Right lobe of liver (tissue), 4 donors: ENCODE results near the gene RBM26.

Source experiments
- POLR2A ChIP-seq: fragments of 450-650 bp; IDR thresholded peaks from one replicate; pipeline ENCODE4 v1.6.1; 2017; ENCODE audit warnings: antibody characterized with exemption, mild to moderate bottlenecking
- TF ChIP-seq, protein P1 (sequence below), 4 donors: fragments of 200-600 bp in 3 of 4; fragments of 450-650 bp in 1 of 4; IDR thresholded peaks; one replicate each; pipeline versions ENCODE4 v1.5.1 to v1.8.0; 2016 to 2022; ENCODE audit warnings: antibody characterized with exemption in 4 of 4, mild to moderate bottlenecking in 2 of 4
- donor health status: DM: no; HTN: no; CAD: no.
- donor health status: DM: no; HTN: no; CAD: no.
- donor health status: DM: no; HTN: yes; CAD: no.

DNA sequence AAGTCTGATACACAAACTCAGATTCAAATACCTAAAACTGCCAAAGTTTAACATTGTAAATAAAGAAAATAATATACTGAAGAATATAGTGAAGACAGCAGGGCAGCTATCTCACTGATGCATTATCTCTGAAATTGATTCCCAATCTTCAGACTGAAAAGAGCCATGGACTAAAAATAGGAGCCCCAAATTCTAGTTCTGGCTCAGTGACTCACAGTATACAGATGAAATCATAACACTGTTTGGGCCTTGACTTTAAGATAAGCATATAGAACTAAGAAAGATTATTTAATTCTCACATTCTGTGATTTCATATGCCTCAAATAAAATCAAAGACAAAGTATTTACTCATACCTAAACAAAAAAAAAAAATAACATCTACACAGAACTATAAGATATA is 53.9 kb downstream of the RBM26 start:
- TF ChIP-seq, protein P1, sequence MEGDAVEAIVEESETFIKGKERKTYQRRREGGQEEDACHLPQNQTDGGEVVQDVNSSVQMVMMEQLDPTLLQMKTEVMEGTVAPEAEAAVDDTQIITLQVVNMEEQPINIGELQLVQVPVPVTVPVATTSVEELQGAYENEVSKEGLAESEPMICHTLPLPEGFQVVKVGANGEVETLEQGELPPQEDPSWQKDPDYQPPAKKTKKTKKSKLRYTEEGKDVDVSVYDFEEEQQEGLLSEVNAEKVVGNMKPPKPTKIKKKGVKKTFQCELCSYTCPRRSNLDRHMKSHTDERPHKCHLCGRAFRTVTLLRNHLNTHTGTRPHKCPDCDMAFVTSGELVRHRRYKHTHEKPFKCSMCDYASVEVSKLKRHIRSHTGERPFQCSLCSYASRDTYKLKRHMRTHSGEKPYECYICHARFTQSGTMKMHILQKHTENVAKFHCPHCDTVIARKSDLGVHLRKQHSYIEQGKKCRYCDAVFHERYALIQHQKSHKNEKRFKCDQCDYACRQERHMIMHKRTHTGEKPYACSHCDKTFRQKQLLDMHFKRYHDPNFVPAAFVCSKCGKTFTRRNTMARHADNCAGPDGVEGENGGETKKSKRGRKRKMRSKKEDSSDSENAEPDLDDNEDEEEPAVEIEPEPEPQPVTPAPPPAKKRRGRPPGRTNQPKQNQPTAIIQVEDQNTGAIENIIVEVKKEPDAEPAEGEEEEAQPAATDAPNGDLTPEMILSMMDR (IDR thresholded peaks at IDR 0.05): no peak
- TF ChIP-seq POLR2A: no peak
